Ectodermal cell (in vitro differentiated cells): ENCODE results near the gene SAA1.
"Not testable (repeated sequence)": the region's sequence is repeated elsewhere in the genome, so short reads cannot be mapped to it uniquely, and the experiment has no call there.

ENCODE experiments used
- H3K27ac ChIP-seq: 2 replicates; pipeline ENCODE4 v1.7.0; 2013; ENCODE audit warnings: mild to moderate bottlenecking, low read depth, low read length; ENCODE audit not compliant: insufficient read depth, poor library complexity, severe bottlenecking
- H3K27me3 ChIP-seq: 2 replicates; pipeline ENCODE4 v1.7.0; 2013; ENCODE audit warnings: mild to moderate bottlenecking, low read length; ENCODE audit not compliant: insufficient read depth, control insufficient read depth, poor library complexity, severe bottlenecking
- H3K36me3 ChIP-seq: one replicate; pipeline ENCODE4 v1.7.0; 2013; ENCODE audit warnings: low read length; ENCODE audit not compliant: control insufficient read depth, insufficient read depth
- H3K4me1 ChIP-seq: one replicate; pipeline ENCODE4 v1.7.0; 2013; ENCODE audit warnings: low read length; ENCODE audit not compliant: control insufficient read depth, insufficient read depth
- H3K4me3 ChIP-seq: 2 replicates; pipeline ENCODE4 v1.7.0; 2013; ENCODE audit warnings: low read depth, low read length, control low read depth; ENCODE audit not compliant: insufficient read depth
- H3K9me3 ChIP-seq: 2 replicates; pipeline ENCODE4 v1.7.0; 2013; ENCODE audit warnings: mild to moderate bottlenecking, low read length, moderate library complexity; ENCODE audit not compliant: control insufficient read depth
- WGBS, 2 experiments: methylation state at CpG; one replicate each; pipeline ENCODE4 v1.1.7; 2013; ENCODE audit warnings: missing lambda C conversion rate in 2 of 2; 5-methylcytosine and 5-hydroxymethylcytosine counted together

The SAA1 gene

DNA sequence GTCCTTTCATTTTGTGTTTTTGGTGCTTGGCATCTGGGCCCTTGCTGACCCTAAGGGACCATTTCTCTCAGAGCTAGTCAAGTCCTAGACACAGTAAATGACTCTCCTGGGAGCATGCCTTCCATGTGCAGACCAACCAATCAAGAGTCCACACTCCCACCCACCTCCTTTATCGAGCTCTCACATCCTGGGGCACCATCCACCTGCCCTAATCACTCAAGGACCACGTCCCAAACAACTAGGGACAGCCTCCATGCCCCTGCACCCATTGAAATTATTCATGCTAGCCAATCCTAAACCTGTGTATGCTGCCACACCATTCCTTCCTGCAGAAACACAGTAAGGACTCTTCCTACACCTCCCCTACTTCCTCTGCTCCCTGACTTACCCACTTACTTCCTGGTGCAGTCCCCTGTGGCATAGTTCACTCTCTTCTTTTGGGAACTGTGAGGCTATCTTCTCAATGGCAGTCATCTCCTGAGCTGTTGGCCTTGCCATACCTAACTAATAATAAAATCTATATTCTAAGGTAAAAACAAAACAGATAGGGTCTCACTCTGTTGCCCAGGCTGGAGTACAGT lies 11.2 kb upstream of the SAA1 start:
- Histone ChIP-seq H3K4me3 (no peak overlapping the region), H3K9me3 (no peaks in the 10 kb centered on the region), H3K27me3 (no peaks in the 10 kb centered on the region), H3K4me1 (no peaks in the 10 kb centered on the region), H3K27ac (no peak overlapping the region), H3K36me3 (no peaks in the 10 kb centered on the region)
- WGBS, 2 experiments = 77 to 84% methylated on average over 2 of the region's 2 CpGs

- H3K4me1 ChIP-seq = no peaks in the 10 kb centered on the region
These were observed 6.8 kb upstream of the SAA1 start for GRCh38 chr11:18259259-18259658.

DNA sequence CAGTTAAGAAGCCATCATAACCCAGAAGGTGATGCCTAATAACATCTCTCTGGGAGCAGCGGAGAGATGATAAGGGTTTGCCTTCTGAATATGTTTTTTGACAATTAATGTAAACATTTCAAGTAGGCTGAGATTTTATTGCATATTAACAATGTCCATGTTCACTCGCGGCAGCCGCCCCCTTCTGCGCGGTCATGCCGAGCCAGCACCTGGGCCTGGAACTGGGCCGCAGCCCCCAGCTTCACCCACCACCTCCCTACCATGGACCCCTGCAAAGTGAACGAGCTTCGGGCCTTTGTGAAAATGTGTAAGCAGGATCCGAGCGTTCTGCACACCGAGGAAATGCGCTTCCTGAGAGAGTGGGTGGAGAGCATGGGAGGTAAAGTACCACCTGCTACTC lies 4.3 kb upstream of the SAA1 start:
- WGBS, 2 experiments = 97 to 98% methylated on average over 14 of the region's 14 CpGs
- Histone ChIP-seq H3K9me3 (no peaks in the 10 kb centered on the region), H3K27ac (no peak overlapping the region)

More at GRCh38 chr11:18259259-18259658, 6.8 kb upstream of the SAA1 start:
- H3K27me3 ChIP-seq = no peaks in the 10 kb centered on the region
- no peaks in the 10 kb centered on the region for H3K36me3 ChIP-seq
- H3K4me3 ChIP-seq = no peak overlapping the region
- no peaks in the 10 kb centered on the region for H3K9me3 ChIP-seq
- no peak overlapping the region for H3K27ac ChIP-seq

GRCh38 chr11:18262681-18263350 lies 3.2 kb upstream of the SAA1 start:
- not testable (repeated sequence) for H3K4me1 ChIP-seq, H3K27me3 ChIP-seq, H3K36me3 ChIP-seq, H3K4me3 ChIP-seq, H3K27ac ChIP-seq, H3K9me3 ChIP-seq
- WGBS, 2 experiments = 76 to 82% methylated on average over 7 of the region's 8 CpGs

More for the DNA sequence above, 4.3 kb upstream of the SAA1 start:
- H3K4me3 ChIP-seq = no peak overlapping the region
- H3K36me3 ChIP-seq = no peaks in the 10 kb centered on the region
- H3K27me3 ChIP-seq = no peaks in the 10 kb centered on the region
- H3K4me1 ChIP-seq = no peaks in the 10 kb centered on the region

GRCh38 chr11:18264035-18264434 lies 2.0 kb upstream of the SAA1 start:
- 90 to 91% methylated on average over 4 of the region's 4 CpGs for WGBS, 2 experiments
- Histone ChIP-seq H3K36me3 (no peaks in the 10 kb centered on the region), H3K9me3 (no peaks in the 10 kb centered on the region), H3K4me1 (no peaks in the 10 kb centered on the region), H3K27me3 (no peaks in the 10 kb centered on the region), H3K27ac (no peak overlapping the region), H3K4me3 (no peak overlapping the region)

GRCh38 chr11:18264677-18265555 lies 1.1 kb upstream of the SAA1 start:
- no peak overlapping the region for H3K27ac ChIP-seq
- H3K4me3 ChIP-seq = no peak overlapping the region
- no peaks in the 10 kb centered on the region for H3K27me3 ChIP-seq
- no peaks in the 10 kb centered on the region for H3K9me3 ChIP-seq
- H3K36me3 ChIP-seq = no peaks in the 10 kb centered on the region
- 81 to 92% methylated on average over 1 of the region's 1 CpG for WGBS, 2 experiments
- no peaks in the 10 kb centered on the region for H3K4me1 ChIP-seq

DNA sequence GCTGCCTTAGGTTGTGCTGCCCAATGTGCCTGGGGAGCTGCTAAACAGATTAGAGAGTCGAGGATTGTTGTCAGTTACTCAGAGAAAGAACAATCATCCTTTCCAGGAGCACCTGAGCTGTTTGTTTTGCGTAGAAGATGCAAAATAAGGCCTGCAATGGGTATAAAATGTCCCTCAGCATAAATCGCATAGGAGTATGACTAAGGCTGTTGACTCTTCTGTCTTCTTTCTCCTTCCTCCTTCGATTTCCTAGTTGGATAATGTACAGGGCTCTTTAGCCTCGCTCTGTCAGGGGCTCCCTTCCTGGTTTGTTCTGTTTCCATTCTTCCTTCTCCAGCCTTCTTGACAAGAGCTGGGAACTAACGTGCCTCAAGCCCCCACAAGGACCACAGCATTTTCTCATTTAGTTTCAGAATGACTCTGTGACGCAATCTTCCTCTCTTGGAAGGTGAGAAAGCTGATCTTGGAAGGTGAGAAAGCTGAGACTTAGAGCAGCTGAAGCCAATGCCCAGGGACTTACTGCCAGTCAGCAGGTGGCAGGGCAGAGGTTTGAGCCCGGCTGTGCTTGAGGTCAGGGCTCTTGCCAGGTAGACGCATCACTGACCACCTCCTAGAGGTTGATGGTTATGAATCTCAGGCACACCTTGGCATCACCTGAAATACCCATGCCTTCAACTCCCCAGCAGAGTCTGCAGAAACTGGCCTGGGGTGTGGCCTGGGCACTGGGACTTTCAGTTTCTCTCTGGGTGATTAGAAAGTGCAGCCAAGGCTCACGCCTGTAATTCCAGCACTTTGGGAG lies 1.5 kb downstream of the SAA1 start:
- H3K27me3 ChIP-seq, H3K4me3 ChIP-seq, H3K36me3 ChIP-seq, H3K4me1 ChIP-seq, H3K27ac ChIP-seq, H3K9me3 ChIP-seq: not testable (repeated sequence)
- 94 to 95% methylated on average over 3 to 4 of the region's 10 CpGs for WGBS, 2 experiments

- not testable (repeated sequence) for H3K4me1 ChIP-seq, H3K27ac ChIP-seq, H3K27me3 ChIP-seq, H3K36me3 ChIP-seq, H3K9me3 ChIP-seq, H3K4me3 ChIP-seq
- 92% methylated on average over 2 of the region's 5 CpGs; no CpG with 5 or more reads in 1 of the 2 experiments for WGBS, 2 experiments
These were observed 3.2 kb downstream of the SAA1 start for GRCh38 chr11:18269252-18269651.

DNA sequence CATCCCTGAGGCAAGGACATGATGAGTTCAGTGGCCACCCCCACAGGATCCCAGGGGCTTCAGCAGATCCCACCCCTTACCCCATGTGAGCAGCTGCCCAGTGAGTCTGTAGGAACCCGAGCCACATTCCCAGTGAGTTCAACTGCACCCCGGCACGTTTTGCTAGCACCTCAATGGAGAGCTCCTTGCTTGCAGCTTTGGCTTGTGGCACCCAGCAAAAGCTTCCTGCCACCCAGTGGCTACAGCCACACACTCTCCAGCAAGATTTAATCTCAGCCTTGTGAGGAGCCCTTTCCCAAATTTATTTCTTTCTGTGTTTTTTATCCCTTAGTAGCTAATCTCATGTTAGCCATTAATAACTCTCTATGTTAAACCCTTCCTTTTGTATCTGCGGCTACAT lies 4.0 kb downstream of the SAA1 start:
- WGBS, 2 experiments = 78 to 83% methylated on average over 4 of the region's 4 CpGs
- H3K27ac ChIP-seq = no peak overlapping the region
- no peaks in the 10 kb centered on the region for H3K4me1 ChIP-seq
- no peak overlapping the region for H3K4me3 ChIP-seq
- no peaks in the 10 kb centered on the region for H3K27me3 ChIP-seq
- H3K36me3 ChIP-seq = no peaks in the 10 kb centered on the region
- no peaks in the 10 kb centered on the region for H3K9me3 ChIP-seq

DNA sequence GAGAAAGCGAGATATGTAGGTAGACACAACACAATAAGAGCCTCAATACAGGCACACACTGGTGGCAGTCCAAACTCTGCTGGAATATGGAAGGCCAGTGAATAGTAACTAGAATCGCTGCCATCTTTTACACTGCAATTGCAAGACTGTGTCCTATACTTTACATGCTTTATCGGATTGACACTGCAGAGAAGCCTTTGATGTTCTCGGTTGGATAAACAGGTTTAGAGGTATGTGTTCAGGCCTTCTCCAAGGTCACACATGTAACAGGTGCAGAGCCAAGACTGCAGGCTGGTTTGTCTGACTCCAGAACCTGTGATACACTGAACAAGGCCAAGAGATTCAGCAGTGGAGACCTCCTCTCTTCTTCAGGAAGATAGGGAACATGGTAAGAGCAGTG lies 5.1 kb downstream of the SAA1 start:
- H3K27ac ChIP-seq = no peak overlapping the region
- H3K36me3 ChIP-seq = no peaks in the 10 kb centered on the region
- H3K27me3 ChIP-seq = no peaks in the 10 kb centered on the region
- WGBS, 2 experiments = 81 to 88% methylated on average over 4 of the region's 4 CpGs
- H3K4me3 ChIP-seq = no peak overlapping the region
- no peaks in the 10 kb centered on the region for H3K4me1 ChIP-seq
- no peaks in the 10 kb centered on the region for H3K9me3 ChIP-seq
